ENCODE measurements around the gene KRTAP10-1. TPM values are rescaled to one million over a fixed set of nuclear protein-coding genes. Genes with fewer than 3 reads are reported as not detected.

The KRTAP10-1 gene
- total RNA-seq, 1 donor from 2014 or later = not detected

DNA sequence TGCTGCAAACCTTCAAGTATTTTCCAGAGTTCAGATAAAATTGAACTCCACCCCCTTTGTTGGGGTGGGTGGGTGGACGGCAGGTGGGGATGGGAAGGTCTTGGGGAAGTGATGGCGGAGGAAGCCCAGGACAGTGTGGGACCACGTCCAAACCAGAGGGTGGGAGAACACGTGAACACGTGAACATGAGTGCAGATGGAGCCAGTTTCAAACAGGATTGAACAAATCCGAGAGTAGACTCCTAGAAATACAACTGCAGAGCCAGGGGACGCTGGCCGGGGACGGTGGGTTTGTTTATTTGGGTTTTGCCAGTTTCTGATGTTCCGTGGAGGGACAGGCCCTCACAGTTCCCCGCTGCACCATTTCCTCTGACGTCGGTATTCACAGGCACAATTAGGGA lies 8.4 kb upstream of the KRTAP10-1 start:
- intact Hi-C loops (cut with micrococcal nuclease) = no loop called here
- Histone ChIP-seq H3K27me3 (ENCODE audit: low read depth) (peaks cover 57% of the 10 kb centered on the region), H3K27ac (replicated peaks) (no peak overlapping the region), H3K36me3 (no peaks in the 10 kb centered on the region), H3K4me1 (no peaks in the 10 kb centered on the region), H3K9me3 (replicated peaks) (peaks cover 19% of the 10 kb centered on the region), H3K4me3 (no peak overlapping the region)
- TF ChIP-seq, protein P1, sequence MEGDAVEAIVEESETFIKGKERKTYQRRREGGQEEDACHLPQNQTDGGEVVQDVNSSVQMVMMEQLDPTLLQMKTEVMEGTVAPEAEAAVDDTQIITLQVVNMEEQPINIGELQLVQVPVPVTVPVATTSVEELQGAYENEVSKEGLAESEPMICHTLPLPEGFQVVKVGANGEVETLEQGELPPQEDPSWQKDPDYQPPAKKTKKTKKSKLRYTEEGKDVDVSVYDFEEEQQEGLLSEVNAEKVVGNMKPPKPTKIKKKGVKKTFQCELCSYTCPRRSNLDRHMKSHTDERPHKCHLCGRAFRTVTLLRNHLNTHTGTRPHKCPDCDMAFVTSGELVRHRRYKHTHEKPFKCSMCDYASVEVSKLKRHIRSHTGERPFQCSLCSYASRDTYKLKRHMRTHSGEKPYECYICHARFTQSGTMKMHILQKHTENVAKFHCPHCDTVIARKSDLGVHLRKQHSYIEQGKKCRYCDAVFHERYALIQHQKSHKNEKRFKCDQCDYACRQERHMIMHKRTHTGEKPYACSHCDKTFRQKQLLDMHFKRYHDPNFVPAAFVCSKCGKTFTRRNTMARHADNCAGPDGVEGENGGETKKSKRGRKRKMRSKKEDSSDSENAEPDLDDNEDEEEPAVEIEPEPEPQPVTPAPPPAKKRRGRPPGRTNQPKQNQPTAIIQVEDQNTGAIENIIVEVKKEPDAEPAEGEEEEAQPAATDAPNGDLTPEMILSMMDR (IDR thresholded peaks at IDR 0.05; ENCODE audit: borderline replicate concordance) = no peak
- DNase-seq = no peak

DNA sequence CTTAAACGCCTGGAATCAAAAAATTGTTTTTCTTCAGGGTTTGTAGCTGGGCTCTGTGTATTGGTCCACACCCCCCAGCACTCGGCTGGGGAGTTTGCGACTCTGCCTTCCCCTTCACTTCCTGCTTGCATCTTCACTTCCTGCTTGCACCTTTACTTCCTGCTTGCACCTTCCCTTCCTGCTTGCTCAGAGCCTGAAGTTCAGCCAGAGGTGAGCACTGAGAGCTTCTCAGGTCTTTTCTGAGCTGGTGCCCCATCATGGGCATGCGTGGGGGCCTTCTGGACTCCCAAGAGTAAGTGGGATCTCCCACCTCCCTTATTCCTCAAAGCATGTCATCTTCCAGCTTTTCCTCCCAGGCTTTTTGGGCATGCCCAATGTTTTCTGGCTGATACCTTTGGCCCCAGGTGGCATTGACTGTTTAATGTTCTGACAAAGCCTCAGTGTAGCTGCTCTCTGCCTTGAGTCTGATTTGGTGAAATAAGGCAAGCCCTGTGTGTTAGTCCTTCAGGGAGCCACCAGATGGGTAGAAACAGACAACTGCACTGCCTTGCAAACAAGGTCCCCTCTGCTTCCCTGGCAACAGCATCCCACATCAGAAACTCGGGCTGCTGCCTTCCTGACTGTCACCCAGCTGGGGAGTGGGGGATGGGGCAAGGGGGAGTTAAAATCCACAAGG lies 7.8 kb upstream of the KRTAP10-1 start:
- Histone ChIP-seq H3K27me3 (ENCODE audit: low read depth) (peaks cover 54% of the 10 kb centered on the region), H3K36me3 (no peaks in the 10 kb centered on the region), H3K9me3 (replicated peaks) (peaks cover 22% of the 10 kb centered on the region), H3K4me1 (no peaks in the 10 kb centered on the region), H3K4me3 (no peak overlapping the region), H3K27ac (replicated peaks) (no peak overlapping the region)
- DNase-seq = no peak
- TF ChIP-seq, protein P1 (IDR thresholded peaks at IDR 0.05; ENCODE audit: borderline replicate concordance) = no peak
- intact Hi-C loops (cut with micrococcal nuclease) = no loop called here

DNA sequence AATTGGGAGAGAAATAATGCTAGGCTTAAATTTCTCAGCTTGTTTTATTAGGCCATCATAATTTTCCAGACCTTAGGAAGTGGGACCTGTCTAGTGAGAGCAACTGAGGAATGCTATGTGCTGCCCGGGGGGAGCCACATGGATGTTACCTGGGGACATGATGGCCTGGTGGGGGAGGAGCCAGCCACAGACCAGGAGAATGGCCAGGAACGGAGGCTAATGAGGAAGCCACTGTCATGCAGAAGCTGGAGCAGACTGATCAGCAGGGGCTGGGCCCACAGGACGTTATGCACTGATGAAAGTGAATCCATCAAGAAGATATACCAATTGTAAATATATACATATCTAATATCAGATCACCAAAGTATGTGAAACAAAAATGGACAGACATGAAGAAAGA lies 4.6 kb upstream of the KRTAP10-1 start:
- H3K27ac ChIP-seq (replicated peaks) = no peak overlapping the region

DNA sequence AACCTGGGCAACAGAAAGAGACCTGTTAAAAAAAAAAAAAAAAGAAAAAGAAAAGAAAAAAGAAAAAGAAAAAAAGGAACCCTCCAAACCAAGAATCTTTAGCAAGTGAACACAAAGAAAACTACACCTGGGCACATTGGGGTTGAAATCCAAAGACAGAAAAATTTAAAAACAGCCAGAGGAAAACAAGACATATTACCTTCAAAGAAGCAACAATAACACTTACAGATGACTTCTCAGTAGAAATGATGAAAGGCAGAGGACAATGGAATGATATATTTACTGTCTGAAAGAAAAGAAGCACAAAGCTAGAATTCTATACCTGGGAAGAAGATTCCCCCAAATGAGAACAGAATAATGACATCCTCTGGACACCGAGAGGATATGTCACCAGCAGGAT lies 2.7 kb upstream of the KRTAP10-1 start:
- TF ChIP-seq, protein P1 (IDR thresholded peaks at IDR 0.05; ENCODE audit: borderline replicate concordance) = no peak
- no peaks in the 10 kb centered on the region for H3K36me3 ChIP-seq
- no peak overlapping the region for H3K27ac ChIP-seq (replicated peaks)
- peaks cover 29% of the 10 kb centered on the region for H3K9me3 ChIP-seq (replicated peaks)
- peaks cover 15% of the 10 kb centered on the region for H3K27me3 ChIP-seq (ENCODE audit: low read depth)
- H3K4me3 ChIP-seq = no peak overlapping the region
- no peaks in the 10 kb centered on the region for H3K4me1 ChIP-seq
- no peak for DNase-seq
- intact Hi-C loops (cut with micrococcal nuclease) = no loop called here

More for the DNA sequence above, 4.6 kb upstream of the KRTAP10-1 start:
- Histone ChIP-seq H3K9me3 (replicated peaks) (peaks cover 29% of the 10 kb centered on the region), H3K36me3 (no peaks in the 10 kb centered on the region), H3K4me1 (no peaks in the 10 kb centered on the region), H3K4me3 (no peak overlapping the region), H3K27me3 (ENCODE audit: low read depth) (peaks cover 25% of the 10 kb centered on the region)
- TF ChIP-seq, protein P1 (IDR thresholded peaks at IDR 0.05; ENCODE audit: borderline replicate concordance) = no peak
- intact Hi-C loops (cut with micrococcal nuclease) = no loop called here
- DNase-seq = no peak

DNA sequence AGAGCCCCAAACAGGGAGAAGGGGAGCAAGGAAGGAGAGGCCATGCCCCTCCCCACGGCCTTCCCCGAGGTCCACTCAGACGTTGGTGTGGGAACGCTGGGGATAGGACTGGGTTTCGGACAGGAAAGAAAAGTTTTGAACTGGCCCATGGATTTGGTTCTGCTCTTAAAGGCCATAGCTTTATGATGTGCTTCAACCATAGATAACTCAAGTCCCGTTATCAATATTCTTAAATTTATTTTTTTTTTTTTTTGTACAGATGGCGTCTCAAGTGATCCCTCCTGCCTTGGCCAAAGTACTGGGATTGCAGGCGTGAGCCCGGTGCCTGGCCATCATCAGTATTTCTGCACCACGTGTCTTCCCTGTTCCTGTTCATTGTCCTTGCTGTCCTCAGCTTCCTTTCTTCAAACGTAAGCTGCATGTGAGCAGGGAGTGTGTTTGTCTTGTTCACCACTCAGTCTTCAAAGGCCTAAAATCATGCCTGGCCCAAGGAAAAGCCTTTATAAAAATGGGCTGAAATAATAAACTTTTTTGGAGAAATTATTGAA lies 820 bp upstream of the KRTAP10-1 start:
- intact Hi-C loops (cut with micrococcal nuclease) = no loop called here
- Histone ChIP-seq H3K4me1 (no peaks in the 10 kb centered on the region), H3K36me3 (no peaks in the 10 kb centered on the region), H3K27ac (replicated peaks) (no peak overlapping the region), H3K27me3 (ENCODE audit: low read depth) (peaks cover 9% of the 10 kb centered on the region), H3K4me3 (no peak overlapping the region), H3K9me3 (replicated peaks) (peaks cover 12% of the 10 kb centered on the region)
- TF ChIP-seq, protein P1 (IDR thresholded peaks at IDR 0.05; ENCODE audit: borderline replicate concordance) = no peak
- no peak for DNase-seq
